GM21529 (cell line): ENCODE data around the gene AIG1.

Source experiments
- ATAC-seq: cut with Tn5 transposase; IDR thresholded peaks from one replicate; pipeline ENCODE4 v1.9.1; 2021; ENCODE audit not compliant: unreplicated experiment

Gene AIG1

DNA sequence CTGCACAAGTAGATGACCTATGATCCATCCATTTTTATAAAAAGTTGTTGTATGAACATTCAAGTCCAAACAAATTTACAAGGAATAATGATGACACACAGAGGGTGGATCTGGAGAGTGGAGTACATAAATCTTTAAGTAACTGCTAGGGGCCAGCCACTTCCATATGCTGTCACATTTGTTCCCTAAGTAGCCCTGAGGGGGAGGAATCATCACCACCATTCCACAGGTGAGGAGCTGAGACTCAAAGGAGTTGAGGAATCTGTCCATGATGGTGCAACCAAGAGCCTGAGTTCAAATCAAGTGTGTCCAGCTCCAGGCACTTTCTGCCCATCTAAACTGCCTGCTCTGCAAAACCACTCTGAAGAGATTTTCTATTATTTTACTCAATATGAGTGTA lies 132.1 kb downstream of the AIG1 start:
- ATAC-seq: no peak

DNA sequence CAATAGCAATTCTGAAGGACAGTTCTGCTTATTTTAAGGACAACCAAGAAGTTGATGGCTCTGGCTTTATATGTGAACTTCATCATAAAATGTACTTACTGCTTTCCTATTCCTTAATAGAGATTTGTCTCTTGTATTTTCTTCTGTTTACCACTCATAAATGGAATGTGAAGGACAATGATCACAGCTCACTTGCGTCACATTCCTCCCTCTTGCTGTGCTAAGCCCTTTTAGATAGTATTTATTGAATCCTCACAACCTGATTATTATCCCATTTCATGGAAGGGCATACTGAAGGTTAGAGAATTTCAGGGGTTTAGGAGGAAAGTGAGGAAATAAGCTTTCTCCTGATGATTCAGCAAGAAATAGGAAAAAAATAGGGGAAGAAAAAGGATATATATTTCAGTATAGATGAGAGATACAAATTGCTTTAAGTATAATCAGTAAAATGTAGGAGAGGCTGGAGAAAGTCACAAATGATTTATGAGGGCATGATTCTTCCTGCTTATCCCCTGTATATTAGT lies 132.9 kb downstream of the AIG1 start:
- no peak for ATAC-seq

DNA sequence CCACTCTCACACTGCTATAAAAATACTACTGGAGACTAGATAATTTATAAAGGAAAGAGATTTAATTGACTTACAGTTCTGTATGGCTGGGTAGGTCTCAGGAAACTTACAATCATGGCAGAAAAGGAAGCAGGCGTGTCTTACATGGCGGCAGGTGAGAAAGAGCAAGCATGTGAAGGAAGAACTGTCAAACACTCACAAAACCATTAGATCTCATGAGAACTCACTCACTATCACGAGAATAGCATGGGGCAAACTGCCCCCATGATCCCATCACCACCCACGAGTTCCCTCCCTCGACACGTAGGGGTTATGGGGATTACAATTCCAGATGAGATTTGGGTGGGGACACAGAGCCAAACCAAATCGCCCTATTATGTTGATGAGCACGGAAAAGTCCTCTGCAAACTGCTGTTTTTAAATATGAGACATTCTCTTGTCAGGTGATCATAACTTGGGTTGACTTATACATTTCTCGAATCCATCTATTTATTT lies 133.5 kb downstream of the AIG1 start:
- ATAC-seq: no peak

DNA sequence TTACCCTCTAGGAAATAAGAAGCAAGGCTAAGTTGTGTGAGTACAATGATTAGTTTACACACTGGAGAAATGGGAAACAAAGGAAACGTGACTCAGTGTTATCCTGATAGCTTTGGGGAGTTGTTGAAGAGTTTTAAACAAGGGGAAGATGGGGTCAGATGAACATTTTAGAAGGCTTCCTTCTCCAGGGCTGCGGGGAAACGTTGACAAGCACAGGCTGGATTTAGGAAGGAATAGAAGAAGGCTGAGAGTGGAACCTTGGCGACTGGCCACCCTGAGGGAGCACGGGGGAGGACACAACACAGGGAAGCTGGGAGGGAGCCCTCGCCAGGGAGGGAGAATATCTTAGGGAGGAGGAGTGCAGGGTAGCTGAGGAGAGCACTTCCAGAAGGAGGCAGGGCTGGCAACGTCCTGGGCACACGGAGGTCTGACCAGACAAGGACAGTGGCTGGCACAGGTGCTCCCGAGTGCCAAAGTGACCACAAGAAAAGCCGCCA lies 134.7 kb downstream of the AIG1 start:
- no peak for ATAC-seq

DNA sequence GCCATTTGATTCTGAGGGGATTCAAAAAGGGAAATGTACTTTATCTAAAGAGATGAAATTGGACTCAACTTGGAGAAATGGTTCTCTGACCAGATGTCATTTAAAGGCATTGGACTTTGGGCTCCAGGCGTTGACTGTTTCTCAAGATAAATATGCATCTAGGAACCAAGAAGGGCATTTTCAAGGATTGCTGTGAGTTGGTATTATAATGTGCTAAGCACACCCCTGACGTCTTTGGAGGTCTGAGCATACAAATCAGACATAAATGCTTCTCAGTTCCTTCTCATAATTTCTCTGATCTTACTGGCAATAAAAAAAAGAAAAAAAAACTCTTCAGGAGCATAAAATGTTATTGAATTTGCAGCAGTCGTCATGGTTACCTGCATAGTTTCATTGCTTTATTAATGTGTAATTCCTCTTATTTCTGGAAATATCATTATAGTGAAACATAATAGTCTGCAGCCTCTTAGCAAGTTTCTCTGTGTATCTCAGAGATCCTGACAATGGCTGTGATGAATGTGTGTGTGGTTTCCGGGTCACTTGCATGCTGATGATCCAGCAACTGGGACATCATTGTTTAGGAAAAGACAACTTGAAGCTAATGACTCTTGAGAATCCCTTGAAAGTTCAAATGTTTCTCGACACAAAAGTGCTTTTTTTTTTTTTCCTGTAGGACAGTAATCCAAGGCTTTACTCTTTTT lies 136.0 kb downstream of the AIG1 start:
- no peak for ATAC-seq

DNA sequence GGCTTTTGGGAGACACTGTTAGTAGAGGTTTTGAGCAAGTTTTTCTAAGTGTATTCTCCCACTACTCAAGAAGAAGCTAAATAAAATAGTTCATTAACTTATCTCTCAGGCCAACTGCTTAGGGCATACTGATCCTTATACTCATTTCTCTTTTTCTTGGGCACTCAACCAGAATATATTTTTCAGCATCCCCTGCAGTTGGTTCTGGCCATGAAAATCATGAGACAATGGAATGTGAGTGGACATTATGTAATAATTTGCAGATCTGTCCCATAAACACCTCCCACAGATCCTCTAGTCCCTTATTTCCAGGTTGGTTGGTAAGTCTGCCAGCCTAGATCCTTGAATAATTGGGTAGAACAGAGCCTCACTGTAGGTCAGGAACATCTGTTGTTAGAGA lies 136.7 kb downstream of the AIG1 start:
- ATAC-seq: no peak

DNA sequence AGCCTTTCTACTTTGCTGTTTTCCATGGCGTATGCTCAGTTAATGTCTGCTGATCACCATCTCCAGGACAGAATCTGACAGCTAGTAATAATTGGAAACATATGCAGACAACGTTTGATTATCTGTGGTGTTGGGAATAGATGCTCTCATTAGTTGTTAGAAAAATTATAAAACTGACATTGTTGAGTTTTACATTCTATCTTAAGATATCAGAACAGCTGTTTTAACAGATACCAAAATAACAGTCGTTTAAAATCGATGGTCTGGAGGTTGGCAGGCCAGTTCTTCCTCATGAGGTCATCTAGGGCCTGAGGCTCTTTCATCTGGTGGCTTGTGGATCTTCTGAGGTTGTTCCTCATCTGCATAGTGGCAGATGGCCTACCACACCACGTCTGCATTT lies 137.6 kb downstream of the AIG1 start:
- ATAC-seq: no peak

DNA sequence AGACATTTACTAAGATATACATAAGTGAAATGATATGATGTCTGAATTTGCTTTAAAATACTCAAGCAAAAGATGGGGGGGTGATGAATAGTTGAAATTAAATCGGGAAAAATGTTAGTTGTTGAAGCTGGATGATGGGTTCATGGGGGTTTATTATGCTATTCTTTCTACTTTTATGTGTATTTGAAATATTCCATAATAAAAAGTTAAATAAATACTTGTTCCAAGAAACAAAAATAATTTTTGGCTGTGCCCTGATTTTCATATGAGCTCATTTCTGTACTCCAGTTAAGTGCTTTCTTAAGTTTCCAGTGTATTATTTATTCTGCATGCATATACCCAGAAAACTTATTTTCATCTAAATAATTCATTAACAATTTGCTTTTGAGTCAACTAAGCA lies 138.6 kb downstream of the AIG1 start:
- ATAC-seq: no peak

DNA sequence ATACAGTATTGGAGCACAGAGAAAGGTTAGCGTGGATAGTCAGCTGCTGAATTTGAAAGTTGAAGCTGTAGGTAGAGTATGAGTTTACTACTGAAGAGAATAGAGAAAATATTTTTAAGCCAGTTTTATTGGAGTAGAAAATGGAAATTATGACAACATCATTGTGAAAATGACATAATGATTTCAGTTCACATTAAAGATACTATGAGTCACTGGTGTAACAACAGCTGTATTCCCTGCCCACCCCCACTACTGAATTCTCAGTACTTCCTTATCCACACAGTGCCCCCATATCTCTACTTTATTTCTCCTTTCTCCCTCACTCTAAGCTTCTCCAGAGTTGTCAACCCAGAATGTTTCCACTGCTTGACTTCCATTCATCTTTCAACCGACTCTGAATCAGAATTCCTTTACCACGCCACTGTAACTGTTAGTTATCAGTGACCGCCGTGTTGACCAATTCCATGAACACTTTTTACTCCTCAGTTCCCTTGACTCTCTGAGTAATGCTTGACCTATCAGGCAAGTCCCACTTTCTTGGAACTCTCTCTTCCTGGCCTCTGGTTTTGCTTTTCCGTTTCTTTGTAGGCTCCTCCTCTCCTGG lies 139.6 kb downstream of the AIG1 start:
- no peak for ATAC-seq

DNA sequence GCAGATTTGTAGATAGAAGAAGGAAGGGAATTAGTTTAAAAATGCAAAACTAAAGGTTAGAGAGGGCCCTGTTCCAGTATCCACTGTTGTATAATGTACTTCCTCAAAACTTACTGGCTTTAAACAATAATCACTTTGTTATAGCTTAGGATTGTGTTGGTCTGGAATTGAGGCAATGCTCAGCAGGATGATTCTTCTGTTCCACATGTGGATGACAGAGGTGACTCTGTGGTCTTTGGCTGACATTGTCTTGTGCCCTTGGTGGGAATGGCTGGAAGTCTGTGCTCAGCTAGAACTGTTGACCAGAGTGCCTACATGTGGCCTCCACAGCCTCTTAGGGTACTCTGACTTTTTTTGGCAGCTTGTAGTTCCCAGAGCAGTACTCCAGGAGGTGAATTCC lies 143.4 kb downstream of the AIG1 start:
- ATAC-seq: no peak

DNA sequence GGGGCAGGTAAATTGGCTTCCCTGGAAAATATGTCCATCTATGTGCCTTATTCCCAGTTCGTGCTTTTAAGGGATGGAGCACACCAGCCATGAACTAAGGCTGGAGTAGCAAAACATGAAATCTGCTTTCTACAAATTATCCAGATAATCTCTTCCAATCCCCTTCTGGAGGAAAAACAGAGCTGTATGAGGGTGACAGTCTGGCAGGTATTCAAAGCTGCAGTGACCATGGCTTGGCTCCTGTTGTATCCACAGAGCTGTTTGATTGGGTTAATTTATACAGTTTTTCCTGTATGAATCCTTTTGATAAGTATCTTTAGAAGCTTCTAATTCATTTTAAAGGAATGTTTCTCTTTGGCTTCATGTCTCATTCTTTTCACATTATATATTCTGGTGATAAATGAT lies 144.4 kb downstream of the AIG1 start:
- ATAC-seq: no peak

DNA sequence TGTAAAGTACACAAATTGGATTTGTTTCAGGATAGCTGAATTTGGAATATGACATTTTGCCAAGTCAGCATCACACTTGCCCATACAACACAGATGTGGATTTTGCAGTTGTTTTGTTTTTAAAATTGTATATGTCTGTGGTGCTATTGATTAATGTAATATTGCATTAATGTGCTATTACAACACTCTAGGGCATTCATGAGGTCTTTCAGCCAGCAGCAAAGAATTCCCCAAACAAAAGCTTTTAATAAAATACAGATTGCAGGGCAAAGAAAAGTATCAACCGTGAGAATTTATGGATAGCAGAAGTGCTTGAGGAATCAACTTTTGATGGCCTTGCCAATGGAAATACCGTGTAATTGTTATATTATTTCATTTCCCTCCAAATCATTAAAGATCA lies 144.9 kb downstream of the AIG1 start:
- ATAC-seq: no peak

DNA sequence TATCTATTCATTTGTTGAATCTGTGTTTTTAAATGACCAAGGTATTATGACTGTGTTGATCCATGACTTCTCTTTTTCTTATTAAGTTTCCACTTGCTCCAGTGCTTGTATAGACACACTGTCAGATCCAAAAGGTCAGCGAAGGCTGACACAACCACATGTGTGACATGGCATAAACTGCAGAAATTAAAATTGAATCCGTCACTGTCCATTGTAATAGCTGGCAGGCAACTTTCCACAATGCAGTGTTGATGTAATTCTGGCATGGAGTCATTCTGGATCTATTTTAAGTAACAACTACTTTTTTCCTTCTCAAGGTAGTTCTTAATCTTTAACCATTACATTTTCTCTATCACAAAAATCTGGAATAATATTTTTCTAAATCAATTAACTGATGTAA lies 145.3 kb downstream of the AIG1 start:
- ATAC-seq: no peak

DNA sequence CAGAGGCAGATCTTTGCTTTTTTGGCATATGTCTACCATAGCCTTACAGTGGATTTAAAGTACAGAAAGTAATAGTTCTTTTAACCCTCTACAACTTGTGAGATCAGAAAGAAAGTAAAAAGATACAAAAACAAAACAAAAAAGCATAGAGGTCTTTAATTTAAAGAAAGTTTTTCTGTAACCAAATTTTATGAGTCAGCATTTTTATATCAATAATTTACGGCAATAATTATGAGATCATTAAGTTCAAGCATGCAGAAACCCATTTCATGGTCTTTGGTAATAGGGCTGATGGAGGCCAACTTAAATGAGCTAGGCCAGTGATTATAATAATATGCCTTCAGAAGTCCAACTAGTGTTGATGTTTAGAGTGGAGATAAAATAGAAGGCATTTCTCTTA lies 145.9 kb downstream of the AIG1 start:
- no peak for ATAC-seq

DNA sequence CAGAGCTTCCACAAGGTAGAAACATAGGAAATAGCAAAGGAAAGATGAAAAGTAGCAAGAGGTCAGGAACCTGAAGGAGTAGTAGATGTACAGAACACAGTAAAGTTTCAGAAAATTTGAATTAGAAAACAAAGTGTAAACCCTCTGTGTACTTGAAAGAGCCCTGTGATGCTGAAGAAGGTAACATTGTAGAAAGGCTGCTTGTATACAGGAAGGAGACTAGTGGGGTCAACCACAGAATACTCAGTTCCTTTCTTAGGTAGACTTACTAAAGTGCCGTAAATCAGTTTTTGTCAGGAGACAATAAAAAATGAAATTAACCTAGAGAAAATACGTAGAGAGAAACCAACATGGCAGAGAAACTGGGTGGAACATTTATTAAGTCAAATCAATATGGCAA lies 149.7 kb downstream of the AIG1 start:
- no peak for ATAC-seq

DNA sequence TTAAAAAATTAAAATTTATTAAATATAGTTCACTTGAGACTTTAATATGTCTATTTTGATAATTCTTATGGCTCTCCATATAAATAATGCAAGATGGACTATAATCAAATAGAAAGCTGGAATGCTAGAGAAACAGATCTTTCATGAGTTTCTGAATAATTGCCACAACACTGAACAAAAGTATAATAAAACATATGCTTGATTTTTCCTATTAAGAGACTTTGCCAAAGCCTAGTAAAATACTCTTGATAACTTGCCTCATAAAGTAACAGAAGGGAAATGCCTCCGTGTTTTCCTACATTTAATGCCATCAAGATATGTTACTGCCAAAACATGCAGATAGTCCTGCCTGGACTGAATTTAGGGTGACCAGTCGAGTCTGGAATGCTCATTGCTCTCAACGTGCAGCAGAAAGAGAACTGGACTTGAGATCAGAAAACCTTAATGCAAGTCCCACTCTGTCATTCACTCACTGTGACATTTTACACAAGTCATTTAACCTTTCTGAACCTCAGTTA lies 153.2 kb downstream of the AIG1 start:
- ATAC-seq: no peak

DNA sequence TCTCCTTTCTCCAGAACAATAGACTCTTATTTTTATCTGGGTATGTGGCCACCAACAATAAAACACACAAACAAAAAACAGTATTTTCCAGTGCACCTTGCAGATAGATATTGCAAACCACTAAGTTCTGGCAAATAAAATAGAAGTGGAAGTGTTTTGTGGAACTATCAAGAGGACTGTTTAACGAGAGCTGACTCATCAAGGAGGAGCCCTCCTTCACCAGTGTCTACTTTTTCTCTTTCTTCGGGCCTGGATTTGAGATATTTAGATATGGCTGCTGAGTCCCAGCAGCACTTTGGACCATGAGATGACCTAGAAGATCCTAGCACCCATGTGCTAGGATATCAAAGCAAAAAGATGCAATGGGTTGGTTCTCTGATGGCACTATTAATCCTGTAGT lies 154.7 kb downstream of the AIG1 start:
- no peak for ATAC-seq

DNA sequence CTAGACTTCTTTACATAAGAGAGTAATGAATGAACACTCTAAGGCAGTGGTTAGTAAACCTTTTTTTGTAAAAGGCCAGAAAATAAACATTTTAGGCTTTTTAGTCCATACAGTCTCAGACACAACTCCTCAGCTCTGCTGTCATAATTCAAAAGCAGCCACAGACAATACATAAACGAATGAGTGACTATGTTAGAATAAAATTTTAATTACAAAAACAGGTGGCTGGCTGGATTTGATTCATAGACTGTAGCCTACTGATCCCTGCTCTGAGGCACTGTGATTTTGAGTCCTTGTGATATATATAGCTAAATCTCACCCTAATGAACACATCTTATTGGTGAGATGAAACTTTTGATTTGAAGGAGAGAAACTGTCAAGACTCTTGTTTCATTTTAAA lies 155.1 kb downstream of the AIG1 start:
- ATAC-seq: no peak

DNA sequence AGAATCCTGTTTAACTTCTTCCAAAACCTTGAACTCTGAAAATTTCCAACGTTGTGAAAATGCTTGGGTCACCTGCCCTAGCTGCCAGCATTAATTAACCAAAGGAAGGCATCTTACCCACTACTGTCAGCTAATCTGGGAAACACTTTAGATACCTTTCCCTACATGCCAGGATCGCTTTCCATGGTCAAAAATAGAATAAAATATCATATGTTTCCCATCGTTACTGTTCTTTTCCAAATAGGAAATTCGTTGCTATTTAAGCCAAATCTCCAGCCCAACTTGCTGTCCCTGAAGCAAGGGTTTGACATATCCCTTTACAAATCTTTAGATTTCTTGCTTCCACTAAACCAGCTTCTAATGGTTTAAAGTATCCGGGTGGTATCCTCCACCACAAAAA lies 157.5 kb downstream of the AIG1 start:
- ATAC-seq: no peak

DNA sequence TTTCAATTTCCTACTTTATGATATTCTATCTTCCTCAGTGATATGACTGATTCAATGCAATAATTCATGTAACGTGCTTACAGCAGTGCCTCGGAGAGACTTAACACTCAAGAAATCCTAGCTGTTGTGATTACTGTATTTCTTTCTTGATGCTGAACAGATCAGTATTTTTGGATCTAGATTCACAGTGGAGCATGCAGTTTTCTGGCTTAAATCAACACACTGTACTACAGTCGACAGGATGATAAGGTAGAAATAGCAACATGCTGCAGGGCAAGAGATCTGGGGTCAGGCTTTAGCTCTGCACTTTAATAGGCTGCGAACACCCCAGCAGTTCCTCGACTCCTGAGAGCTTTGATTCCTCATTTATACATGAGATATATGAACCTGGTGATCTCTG lies 161.0 kb downstream of the AIG1 start:
- ATAC-seq: no peak

DNA sequence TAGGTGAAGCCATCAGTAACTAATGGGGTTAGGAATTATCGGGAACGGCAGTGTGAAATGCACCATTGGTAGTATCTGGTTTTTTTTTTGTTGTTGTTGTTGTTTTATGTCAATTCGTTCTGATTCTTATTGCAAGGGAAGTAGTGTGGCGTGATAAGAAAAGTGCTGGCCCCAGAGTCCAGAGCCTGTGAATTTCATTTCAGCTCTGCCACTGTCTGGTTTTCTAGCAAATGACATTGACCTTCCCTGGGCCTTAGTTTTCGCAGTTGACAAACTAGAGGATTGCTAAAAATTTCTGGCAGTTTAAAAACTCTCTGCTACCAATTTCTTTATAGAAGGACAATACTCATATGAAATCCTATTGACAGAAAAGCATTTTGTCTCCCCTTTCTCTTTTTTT lies 161.6 kb downstream of the AIG1 start:
- ATAC-seq: no peak

DNA sequence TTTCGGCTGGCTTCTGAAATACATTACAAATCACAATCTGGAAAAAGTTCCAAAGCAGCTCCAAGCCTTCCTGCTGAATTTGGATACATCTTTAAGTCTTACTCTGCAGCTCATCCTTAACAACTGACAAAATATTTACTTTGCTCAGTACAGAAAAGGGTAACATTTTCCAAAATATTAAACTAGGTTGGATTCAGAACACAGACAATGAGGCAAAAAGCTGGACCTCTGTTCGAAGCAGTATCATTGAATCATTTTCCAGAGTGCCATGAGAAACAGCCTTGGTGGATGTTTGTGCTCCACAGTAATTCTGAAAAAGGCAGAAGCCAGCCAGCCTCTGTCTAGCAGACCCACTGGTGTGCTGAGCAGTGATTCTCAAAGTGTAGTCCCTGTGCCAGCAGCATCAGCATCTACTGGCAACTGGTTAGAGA lies 162.1 kb downstream of the AIG1 start:
- no peak for ATAC-seq
